ENCODE data around the gene TRIM8.

The TRIM8 gene

GRCh38 chr10:102633848-102634247 lies 10.4 kb upstream of the TRIM8 start:
- Mint-ChIP-seq H3K36me3 (ENCODE audit: low read depth) (no peaks in the 10 kb centered on the region), H3K4me1 (peaks cover 39% of the 10 kb centered on the region), H3K4me3 (peak overlapping the region; percentile 30), H3K27me3 (no peaks in the 10 kb centered on the region), H3K9me3 (no peaks in the 10 kb centered on the region), H3K27ac (peak overlapping the region; percentile 89)
- no peak for DNase-seq
- ATAC-seq: no peak

DNA sequence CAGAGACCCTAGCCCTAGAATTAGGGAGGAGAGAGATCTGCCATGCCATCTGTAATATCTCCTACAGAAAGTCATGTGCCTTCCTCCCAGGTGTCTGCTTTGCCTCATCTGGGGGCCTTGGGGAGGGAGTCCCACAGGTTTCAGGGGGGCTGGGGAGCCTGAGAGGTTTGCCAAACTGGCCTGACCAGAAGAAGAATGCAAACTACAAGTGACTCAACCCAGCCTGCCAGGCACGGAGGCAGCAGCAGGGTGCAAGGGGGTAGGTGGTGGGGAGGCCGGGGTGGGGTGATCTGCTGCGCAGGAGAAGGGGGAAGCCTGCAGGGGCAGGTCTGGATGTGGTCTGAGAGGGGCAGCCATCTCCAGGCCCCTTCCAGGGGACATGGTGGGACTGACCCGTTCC lies 9.6 kb upstream of the TRIM8 start:
- H3K27me3 Mint-ChIP-seq: no peaks in the 10 kb centered on the region
- H3K9me3 Mint-ChIP-seq: no peaks in the 10 kb centered on the region
- no peak overlapping the region for H3K4me3 Mint-ChIP-seq
- H3K4me1 Mint-ChIP-seq: peaks cover 39% of the 10 kb centered on the region
- no peak overlapping the region for H3K27ac Mint-ChIP-seq
- ATAC-seq (no peak), DNase-seq (no peak)
- no peaks in the 10 kb centered on the region for H3K36me3 Mint-ChIP-seq (ENCODE audit: low read depth)

DNA sequence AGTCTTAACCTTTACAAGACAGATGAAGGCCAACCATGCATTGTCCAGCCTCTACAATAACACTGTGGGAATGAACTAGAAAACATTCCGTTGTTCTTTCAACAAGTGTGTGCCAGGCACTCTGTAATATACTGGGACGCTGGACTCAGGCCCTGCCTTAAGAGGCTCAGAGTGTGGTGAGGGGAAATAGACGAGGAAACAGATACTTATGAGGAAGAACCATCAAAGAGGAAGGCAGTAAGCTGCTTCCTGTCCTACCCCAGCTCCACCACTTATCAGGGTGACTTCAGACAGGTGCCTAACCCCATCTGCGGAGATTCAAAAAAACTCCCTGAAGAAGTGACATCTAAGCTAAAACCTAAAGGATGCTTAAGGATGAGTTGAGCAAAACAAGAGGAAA lies 8.9 kb upstream of the TRIM8 start:
- H3K4me3 Mint-ChIP-seq: no peak overlapping the region
- H3K9me3 Mint-ChIP-seq: no peaks in the 10 kb centered on the region
- H3K4me1 Mint-ChIP-seq: peaks cover 39% of the 10 kb centered on the region
- H3K27ac Mint-ChIP-seq: peak overlapping the region; percentile 28
- ATAC-seq (no peak), DNase-seq (no peak)
- no peaks in the 10 kb centered on the region for H3K27me3 Mint-ChIP-seq
- H3K36me3 Mint-ChIP-seq (ENCODE audit: low read depth): no peaks in the 10 kb centered on the region

GRCh38 chr10:102639537-102639936 lies 4.7 kb upstream of the TRIM8 start:
- ATAC-seq (no peak), DNase-seq (no peak)
- Mint-ChIP-seq H3K27ac (no peak overlapping the region), H3K36me3 (ENCODE audit: low read depth) (no peaks in the 10 kb centered on the region), H3K4me3 (no peak overlapping the region), H3K4me1 (peaks cover 21% of the 10 kb centered on the region), H3K9me3 (no peaks in the 10 kb centered on the region), H3K27me3 (no peaks in the 10 kb centered on the region)

DNA sequence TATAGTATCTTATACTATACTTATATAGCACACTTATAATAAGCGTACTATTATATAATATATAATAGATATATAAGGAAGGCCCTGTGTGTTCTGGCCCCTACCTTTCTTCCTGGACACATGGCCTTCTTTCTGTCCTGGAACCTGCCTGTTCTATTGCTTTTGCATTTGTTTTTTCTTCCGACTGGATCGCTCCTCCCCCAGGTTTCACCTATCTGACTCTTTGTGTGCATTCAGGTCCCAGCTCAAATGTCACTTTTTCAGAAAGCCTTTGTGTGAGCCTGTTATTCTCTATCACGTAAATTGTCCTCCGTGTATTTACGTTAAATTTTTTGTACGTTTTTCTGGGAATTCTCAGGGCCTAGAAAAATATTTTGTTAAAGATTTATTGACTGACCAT lies 2.9 kb upstream of the TRIM8 start:
- H3K4me1 Mint-ChIP-seq: peaks cover 14% of the 10 kb centered on the region
- no peaks in the 10 kb centered on the region for H3K27me3 Mint-ChIP-seq
- peak overlapping the region; percentile 85 for H3K4me3 Mint-ChIP-seq
- peaks cover 14% of the 10 kb centered on the region for H3K36me3 Mint-ChIP-seq (ENCODE audit: low read depth)
- ATAC-seq (no peak), DNase-seq (no peak)
- H3K9me3 Mint-ChIP-seq: no peaks in the 10 kb centered on the region
- H3K27ac Mint-ChIP-seq: peak overlapping the region; percentile 90

DNA sequence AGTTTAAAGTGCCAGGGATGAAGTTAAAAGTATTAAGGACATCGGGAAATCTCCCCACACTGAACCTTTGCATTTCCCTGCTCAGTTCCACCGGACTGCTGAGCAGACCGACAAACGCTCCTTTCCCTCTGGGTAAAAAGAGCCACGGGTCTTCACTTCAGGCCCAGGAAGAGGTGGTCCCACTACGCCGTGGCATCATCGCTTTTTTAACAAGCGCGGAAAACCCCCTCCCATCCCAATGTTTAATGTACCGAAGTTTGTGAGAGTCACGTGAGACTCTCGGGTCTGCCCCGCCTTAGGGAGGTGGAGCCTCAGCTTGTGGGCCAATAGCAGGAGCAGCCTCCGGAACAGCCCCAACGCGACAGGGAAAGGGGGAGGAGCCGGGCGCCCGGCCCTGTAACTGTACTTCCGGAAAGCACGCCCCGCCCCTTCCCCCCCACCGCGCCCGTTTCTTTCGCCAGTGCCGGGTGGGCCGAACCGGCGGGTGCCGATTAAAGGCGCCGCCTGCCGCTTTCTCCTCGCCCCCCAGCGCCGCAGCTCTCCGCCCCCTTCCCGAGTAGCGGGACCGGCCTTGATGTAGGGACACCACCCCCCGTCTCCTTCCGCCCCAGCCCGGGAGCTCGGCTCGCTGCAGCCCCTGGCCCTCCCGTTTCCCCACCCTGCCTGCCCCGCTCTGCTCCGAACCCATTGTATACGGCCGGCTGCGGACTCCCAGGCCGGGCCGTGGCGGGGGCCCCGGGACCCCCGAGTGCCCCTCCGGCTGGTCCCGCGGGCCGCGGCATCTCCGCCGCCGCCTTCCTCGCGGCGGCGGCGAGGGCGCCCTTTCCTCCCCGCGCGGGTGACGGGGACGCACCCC lies 2.2 kb upstream of the TRIM8 start:
- H3K36me3 Mint-ChIP-seq (ENCODE audit: low read depth): peaks cover 19% of the 10 kb centered on the region
- H3K4me1 Mint-ChIP-seq: peaks cover 21% of the 10 kb centered on the region
- ATAC-seq: peak; percentile 65

GRCh38 chr10:102642736-102643335 lies 1.4 kb upstream of the TRIM8 start:
- H3K4me3 Mint-ChIP-seq: peak overlapping the region; percentile 87
- H3K36me3 Mint-ChIP-seq (ENCODE audit: low read depth): peaks cover 19% of the 10 kb centered on the region
- peak overlapping the region; percentile 82 for H3K27ac Mint-ChIP-seq
- no peaks in the 10 kb centered on the region for H3K9me3 Mint-ChIP-seq
- H3K27me3 Mint-ChIP-seq: no peaks in the 10 kb centered on the region
- H3K4me1 Mint-ChIP-seq: peaks cover 28% of the 10 kb centered on the region
- DNase-seq: peak; percentile 50
- no peak for ATAC-seq

More for the DNA sequence above, 2.2 kb upstream of the TRIM8 start:
- Mint-ChIP-seq H3K4me3 (peak overlapping the region; percentile 87), H3K27me3 (no peaks in the 10 kb centered on the region), H3K27ac (peak overlapping the region; percentile 90), H3K9me3 (no peaks in the 10 kb centered on the region)
- peak; percentile 98 for DNase-seq

- Mint-ChIP-seq H3K27me3 (no peaks in the 10 kb centered on the region), H3K4me3 (peak overlapping the region; percentile 87), H3K27ac (peak overlapping the region; percentile 82), H3K9me3 (no peaks in the 10 kb centered on the region), H3K36me3 (ENCODE audit: low read depth) (peaks cover 22% of the 10 kb centered on the region), H3K4me1 (peaks cover 35% of the 10 kb centered on the region)
- ATAC-seq (no peak), DNase-seq (peak; percentile 67)
These were observed 778 bp upstream of the TRIM8 start for GRCh38 chr10:102643336-102644065.

GRCh38 chr10:102644646-102645387 lies 538 bp downstream of the TRIM8 start:
- ATAC-seq (peak; percentile 3), DNase-seq (peak; percentile 80)
- no peaks in the 10 kb centered on the region for H3K9me3 Mint-ChIP-seq
- peak overlapping the region; percentile 96 for H3K4me3 Mint-ChIP-seq
- H3K36me3 Mint-ChIP-seq (ENCODE audit: low read depth): peaks cover 25% of the 10 kb centered on the region
- H3K4me1 Mint-ChIP-seq: peaks cover 46% of the 10 kb centered on the region
- peak overlapping the region; percentile 98 for H3K27ac Mint-ChIP-seq
- H3K27me3 Mint-ChIP-seq: no peaks in the 10 kb centered on the region

- H3K27me3 Mint-ChIP-seq: no peaks in the 10 kb centered on the region
- H3K4me1 Mint-ChIP-seq: peaks cover 51% of the 10 kb centered on the region
- H3K9me3 Mint-ChIP-seq: no peaks in the 10 kb centered on the region
- peaks cover 25% of the 10 kb centered on the region for H3K36me3 Mint-ChIP-seq (ENCODE audit: low read depth)
- peak overlapping the region; percentile 96 for H3K4me3 Mint-ChIP-seq
- DNase-seq: no peak
- no peak for ATAC-seq
- H3K27ac Mint-ChIP-seq: peak overlapping the region; percentile 98
These were observed 1.1 kb downstream of the TRIM8 start for GRCh38 chr10:102645388-102645740.

DNA sequence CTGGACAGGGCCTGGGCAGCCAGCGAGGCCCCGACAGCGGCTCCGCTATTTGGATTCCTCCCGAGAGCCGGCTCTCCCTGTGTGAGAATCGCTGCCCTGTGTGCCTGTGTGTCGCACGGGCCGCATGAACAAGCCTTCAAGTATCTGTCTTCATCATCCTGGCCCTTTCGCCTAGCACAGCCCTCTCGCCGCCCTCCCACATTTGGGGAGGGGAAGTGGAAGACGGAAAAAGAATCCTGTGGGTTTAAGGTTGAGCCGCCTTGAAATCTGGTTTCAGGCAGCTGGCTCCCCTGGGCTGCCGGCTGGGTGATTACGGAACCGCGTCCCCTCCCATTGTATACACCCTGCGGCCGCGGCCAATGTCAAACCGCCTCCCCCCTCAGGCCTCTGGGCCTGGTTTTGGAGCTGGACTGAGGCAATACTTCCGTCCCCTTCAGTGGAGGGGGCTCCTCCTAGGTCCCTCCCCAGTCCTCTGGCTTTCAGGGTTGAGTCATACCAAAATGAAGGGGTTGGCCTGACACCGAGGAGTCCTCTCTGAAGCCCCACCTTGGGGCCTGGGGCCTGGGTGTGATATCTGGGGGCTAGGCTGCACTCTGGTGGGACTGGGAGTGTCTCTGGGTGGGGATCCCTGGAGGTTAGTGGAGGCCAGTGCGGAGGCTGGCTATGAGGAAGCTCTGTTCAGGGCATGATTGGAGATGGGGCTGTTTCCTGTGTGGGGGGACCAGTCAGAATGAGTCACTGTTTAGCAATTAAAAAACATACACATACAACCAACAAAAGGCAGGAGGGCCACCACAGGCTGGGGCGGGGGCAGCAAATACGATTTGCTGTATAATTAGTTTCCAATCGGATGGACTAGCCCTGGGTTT lies 1.7 kb downstream of the TRIM8 start:
- H3K9me3 Mint-ChIP-seq: no peaks in the 10 kb centered on the region
- peaks cover 25% of the 10 kb centered on the region for H3K36me3 Mint-ChIP-seq (ENCODE audit: low read depth)

DNA sequence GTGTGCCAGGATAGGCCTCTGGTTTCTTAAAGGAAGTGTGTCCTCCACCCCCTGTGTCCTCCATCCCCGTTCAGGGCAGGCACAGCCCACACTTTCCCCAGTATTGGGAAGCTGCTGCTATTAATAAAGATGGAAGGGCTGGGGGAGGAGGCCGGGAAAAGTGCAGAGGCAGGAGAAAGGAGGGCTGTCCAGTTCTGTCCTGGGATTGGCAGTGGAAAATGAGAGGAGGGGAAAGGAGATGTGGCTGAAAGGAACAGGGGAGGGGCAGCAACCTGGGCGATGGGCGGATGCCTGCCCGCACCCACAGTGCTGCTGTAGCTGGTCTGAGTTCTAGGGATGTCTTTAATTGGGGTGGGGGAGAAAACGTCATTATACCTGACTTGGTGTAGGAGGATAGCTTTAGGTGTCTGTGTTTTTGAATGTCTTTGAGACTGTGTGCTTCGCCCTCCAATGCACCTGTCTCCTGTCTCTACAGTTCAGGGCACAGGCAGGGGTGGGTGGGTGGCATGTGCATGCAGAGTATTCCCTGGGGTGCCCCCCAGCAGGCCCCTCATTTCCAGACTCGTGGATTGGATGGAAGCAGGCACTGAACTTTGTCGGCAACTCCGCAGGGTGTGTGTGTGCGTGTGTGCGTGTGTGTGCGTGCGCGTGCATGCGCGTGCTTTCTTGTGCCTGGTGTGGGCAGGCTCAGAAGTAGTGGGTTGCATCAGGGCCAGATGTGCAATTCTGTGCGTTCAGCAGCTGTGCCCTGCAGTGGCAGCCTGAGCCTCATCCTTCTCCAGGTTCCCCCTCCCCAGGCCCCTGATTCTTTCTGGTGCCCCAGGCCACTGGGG lies 2.5 kb downstream of the TRIM8 start:
- Mint-ChIP-seq H3K27ac (peak overlapping the region; percentile 98), H3K4me3 (peak overlapping the region; percentile 96), H3K36me3 (ENCODE audit: low read depth) (peaks cover 25% of the 10 kb centered on the region), H3K27me3 (no peaks in the 10 kb centered on the region), H3K9me3 (no peaks in the 10 kb centered on the region), H3K4me1 (peaks cover 61% of the 10 kb centered on the region)
- ATAC-seq (no peak), DNase-seq (peak; percentile 51)

More for the DNA sequence above, 1.7 kb downstream of the TRIM8 start:
- Mint-ChIP-seq H3K4me3 (peak overlapping the region; percentile 96), H3K4me1 (peaks cover 57% of the 10 kb centered on the region), H3K27ac (peak overlapping the region; percentile 98), H3K27me3 (no peaks in the 10 kb centered on the region)
- ATAC-seq: peak; percentile 69
- DNase-seq: peak; percentile 83
